Transverse colon (tissue), 4 donors: ENCODE measurements around the gene CCBE1. TPM values are rescaled to one million over a fixed set of nuclear protein-coding genes. Genes with fewer than 3 reads are reported as not detected.
A peak's percentile ranks its signal among the peaks of the same experiment; 100 is the strongest.
"Not testable (repeated sequence)": the region's sequence is repeated elsewhere in the genome, so short reads cannot be mapped to it uniquely, and the experiment has no call there.

Experiments
- DNase-seq: peaks from one replicate; pipeline ENCODE4 v3.0.0-alpha.2; 2019
- H3K27ac ChIP-seq, 4 donors: fragments of 200-600 bp; sonication (generic); 2 replicates each; pipeline ENCODE4 v1.5.1; 2016 to 2018; ENCODE audit warnings: inconsistent platforms in 4 of 4
- H3K27me3 ChIP-seq: fragments of 200-600 bp; sonication (generic); 2 replicates; pipeline ENCODE4 v1.5.1; 2017; ENCODE audit warnings: inconsistent platforms
- H3K36me3 ChIP-seq, 4 donors: fragments of 200-600 bp; sonication (generic); 2 replicates each; pipeline ENCODE4 v1.5.1; 2017 to 2019; ENCODE audit warnings: inconsistent platforms in 4 of 4
- H3K4me1 ChIP-seq, 4 donors: fragments of 200-600 bp; sonication (generic); 2 replicates each; pipeline ENCODE4 v1.5.1; 2017 to 2020; ENCODE audit warnings: inconsistent platforms in 4 of 4
- H3K4me3 ChIP-seq, 4 donors: fragments of 200-600 bp; sonication (generic); 1 replicate in 1 of 4; 2 replicates in 3 of 4; pipeline versions ENCODE4 v1.5.1 to v1.6.1; 2017 to 2019; ENCODE audit warnings: inconsistent platforms in 4 of 4
- H3K9me3 ChIP-seq, 2 donors: fragments of 200-600 bp; sonication (generic); 2 replicates each; pipeline ENCODE4 v1.5.1; 2017 to 2019; ENCODE audit warnings: inconsistent platforms in 2 of 2
- CTCF ChIP-seq, 5 experiments: fragments of 200-600 bp in 3 of 5; fragments of 450-650 bp in 2 of 5; sonication (generic) in 3 of 5; IDR thresholded peaks; 1 replicate in 2 of 5; 2 replicates in 3 of 5; pipeline ENCODE4 v1.5.1; 2016 to 2017; ENCODE audit warnings: antibody characterized with exemption in 5 of 5, inconsistent platforms in 3 of 5, mild to moderate bottlenecking in 2 of 5, moderate library complexity in 1 of 5
- EP300 ChIP-seq: sonication (generic); formaldehyde crosslinking; IDR thresholded peaks from one replicate; pipeline ENCODE4 v1.6.1; 2017; ENCODE audit warnings: antibody characterized with exemption, low read depth
- POLR2A ChIP-seq: fragments of 450-650 bp; IDR thresholded peaks from one replicate; pipeline ENCODE4 v1.6.1; 2016; ENCODE audit warnings: antibody characterized with exemption, mild to moderate bottlenecking, moderate library complexity
- POLR2AphosphoS5 ChIP-seq, 3 donors: sonication (generic); formaldehyde crosslinking; IDR thresholded peaks; one replicate each; pipeline ENCODE4 v1.6.1; 2016; ENCODE audit warnings: antibody characterized with exemption in 3 of 3
- WGBS, 2 donors: methylation state at CpG; one replicate each; pipeline ENCODE4 v1.1.5; 2018; ENCODE audit warnings: low coverage in 1 of 2; 5-methylcytosine and 5-hydroxymethylcytosine counted together
- in situ Hi-C, 4 donors: fragments of 200-750 bp; cut with MboI; loops; one replicate each; pipeline versions ENCODE4 v1.15.0 to v1.15.1; 2017; ENCODE audit warnings: low sequenced_read_pairs in 3 of 4, low pct_ligation_motif_present in 1 of 4, low pct_unique_long_range_greater_than_20kb in 1 of 4
- intact Hi-C: fragments of 100-400 bp; cut with DNase I; formaldehyde crosslinking; loops from one replicate; pipeline ENCODE4 v1.15.1; 2023; ENCODE audit warnings: low total_unique reads
- total RNA-seq, 4 donors: library from RNA; depleted of rRNA; stranded (reverse); fragments of >200 nt; gene quantifications; one replicate each; pipeline ENCODE4 v1.1.0, GENCODE V29; 2016

Gene CCBE1
- total RNA-seq, 4 donors from 2014 or later: 6.1 to 43.0 (median 15.7) TPM

GRCh38 chr18:59669872-59670657 lies 27.2 kb downstream of the CCBE1 start:
- H3K4me1 ChIP-seq: peaks cover 0 to 2% (median 0%) of the 10 kb centered on the region in 4 donors
- intact Hi-C loops: no loop called here

GRCh38 chr18:59667488-59667887 lies 29.7 kb downstream of the CCBE1 start:
- WGBS, 2 donors: 87% methylated on average over 4 of the region's 4 CpGs; no CpG with 5 or more reads in 1 of the 2 donors
- DNase-seq: no peak
- Histone ChIP-seq H3K9me3 (no peaks in the 10 kb centered on the region), H3K4me1 (peaks cover 0 to 8% (median 3%) of the 10 kb centered on the region in 4 donors), H3K27me3 (no peaks in the 10 kb centered on the region), H3K4me3 (no peak overlapping the region), H3K27ac (peak overlapping the region in 1 of 4 donors; percentile 46), H3K36me3 (no peaks in the 10 kb centered on the region)
- intact Hi-C loops (no loop called here), in situ Hi-C loops (no loop called here)
- TF ChIP-seq EP300: no peak
- TF ChIP-seq CTCF (IDR thresholded peaks at IDR 0.05): no peak
- TF ChIP-seq POLR2A: no peak
- no peak for TF ChIP-seq POLR2AphosphoS5 (IDR thresholded peaks at IDR 0.05)

More at GRCh38 chr18:59669872-59670657, 27.2 kb downstream of the CCBE1 start:
- no peaks in the 10 kb centered on the region for H3K27me3 ChIP-seq
- no peaks in the 10 kb centered on the region for H3K36me3 ChIP-seq
- TF ChIP-seq POLR2AphosphoS5 (IDR thresholded peaks at IDR 0.05) (peak in 1 of 3 donors; percentile 50), EP300 (no peak)
- H3K4me3 ChIP-seq: no peak overlapping the region
- 70 to 77% methylated on average over 6 of the region's 6 CpGs for WGBS, 2 donors
- no peak for DNase-seq
- H3K27ac ChIP-seq: peak overlapping the region; percentile 14 to 69 (median 22)
- no peaks in the 10 kb centered on the region for H3K9me3 ChIP-seq
- in situ Hi-C loops: no loop called here

- H3K27ac ChIP-seq: peak overlapping the region; percentile 29 to 74 (median 58)
- H3K4me3 ChIP-seq, DNase-seq, H3K9me3 ChIP-seq, H3K36me3 ChIP-seq, in situ Hi-C loops, H3K4me1 ChIP-seq, H3K27me3 ChIP-seq, intact Hi-C loops: not testable (repeated sequence)
- 73% methylated on average over 9 of the region's 9 CpGs; no CpG with 5 or more reads in 1 of the 2 donors for WGBS, 2 donors
Observed at GRCh38 chr18:59666007-59666402, 31.2 kb downstream of the CCBE1 start.

- peak overlapping the region; percentile 29 to 74 (median 58) for H3K27ac ChIP-seq
- 53 to 64% methylated on average over 9 to 12 of the region's 12 CpGs for WGBS, 2 donors
- in situ Hi-C loops (no loop called here), intact Hi-C loops (no loop called here)
- no peaks in the 10 kb centered on the region for H3K36me3 ChIP-seq
- H3K9me3 ChIP-seq: no peaks in the 10 kb centered on the region
- TF ChIP-seq CTCF (IDR thresholded peaks at IDR 0.05) (no peak), POLR2AphosphoS5 (IDR thresholded peaks at IDR 0.05) (no peak), POLR2A (no peak), EP300 (no peak)
- no peaks in the 10 kb centered on the region for H3K27me3 ChIP-seq
- no peak for DNase-seq
- H3K4me1 ChIP-seq: peaks cover 0 to 16% (median 8%) of the 10 kb centered on the region in 4 donors
- no peak overlapping the region for H3K4me3 ChIP-seq
Observed at GRCh38 chr18:59665057-59666006, 31.9 kb downstream of the CCBE1 start.

GRCh38 chr18:59664329-59664728 lies 32.9 kb downstream of the CCBE1 start:
- Histone ChIP-seq H3K4me1 (peaks cover 0 to 16% (median 9%) of the 10 kb centered on the region in 4 donors), H3K27ac (peak overlapping the region; percentile 29 to 74 (median 58))
- whole genome bisulfite sequencing, 2 donors: 60 to 66% methylated on average over 1 to 3 of the region's 3 CpGs

More at GRCh38 chr18:59664329-59664728, 32.9 kb downstream of the CCBE1 start:
- Histone ChIP-seq H3K4me3 (no peak overlapping the region), H3K36me3 (no peaks in the 10 kb centered on the region), H3K27me3 (no peaks in the 10 kb centered on the region), H3K9me3 (no peaks in the 10 kb centered on the region)
- in situ Hi-C loops: no loop called here
- DNase-seq: no peak
- intact Hi-C loops: no loop called here
- TF ChIP-seq POLR2A (no peak), EP300 (no peak), CTCF (IDR thresholded peaks at IDR 0.05) (no peak), POLR2AphosphoS5 (IDR thresholded peaks at IDR 0.05) (no peak)
